ENCODE data around the gene ANKRD42.

GRCh38 chr11:83191986-83192385 is 1.5 kb upstream of the ANKRD42 start:
- TF ChIP-seq POLR2A (IDR thresholded peaks at IDR 0.05) (no peak), CTCF (IDR thresholded peaks at IDR 0.05) (no peak)

Measured in testis (tissue), 2 donors.